ENCODE results near the gene UBE2E3. TPM values are rescaled to one million over a fixed set of nuclear protein-coding genes. Genes with fewer than 3 reads are reported as not detected.

The UBE2E3 gene
- total and polyA plus RNA-seq, 2 of the 4 experiments (the other 2 are of a cell fraction): 106 to 114 TPM

DNA sequence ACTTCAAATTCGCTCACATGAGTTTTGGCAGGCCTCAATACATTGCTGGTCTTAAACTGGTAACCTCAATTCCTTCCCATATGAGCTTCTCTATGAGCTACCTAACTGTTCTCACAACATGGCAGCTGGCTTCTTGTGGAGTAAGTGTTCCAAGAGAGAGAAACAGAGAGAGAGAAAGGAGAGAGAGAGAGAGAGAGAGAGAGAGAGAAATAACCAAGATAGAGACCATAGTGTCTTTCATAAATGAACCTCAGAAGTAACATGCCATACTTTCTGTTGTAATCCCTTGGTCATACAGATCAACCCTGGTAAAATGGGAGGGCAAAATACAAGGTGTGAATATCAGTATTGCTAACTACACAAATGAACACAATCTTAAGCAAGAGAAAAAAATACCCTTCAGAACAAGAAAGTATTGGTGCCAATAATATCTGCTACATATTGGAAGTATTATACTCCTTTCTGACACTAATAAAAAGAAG, 33.2 kb upstream of the UBE2E3 start:
- dilution Hi-C loops (cut with HindIII; ENCODE audit: low sequenced_read_pairs, unreplicated experiment): no loop called here

More for the DNA sequence above, 33.2 kb upstream of the UBE2E3 start:
- no peak overlapping the region for H2BK20ac ChIP-seq (ENCODE audit: low read depth, low read length)
- no peak overlapping the region for H3K4me3 ChIP-seq (ENCODE audit: insufficient read depth, low read depth, low read length)
- no TSS peak for BruUV-seq (replicated peaks)
- no peak overlapping the region for H3K27ac ChIP-seq (ENCODE audit: insufficient read depth, low read length)
- H3K9me1 ChIP-seq (ENCODE audit: insufficient read depth, low read length): no peaks in the 10 kb centered on the region
- no peak overlapping the region for H4K5ac ChIP-seq (ENCODE audit: low read depth, low read length)
- H3K4me2 ChIP-seq (ENCODE audit: low read depth, low read length): no peak overlapping the region
- H4K20me1 ChIP-seq (ENCODE audit: insufficient read depth, low read length): no peaks in the 10 kb centered on the region
- in situ Hi-C loops (cut with MboI; ENCODE audit: low sequenced_read_pairs): no loop called here
- no peaks in the 10 kb centered on the region for H3K27me3 ChIP-seq (ENCODE audit: control insufficient read depth, insufficient read depth, low read length)
- WGBS, 2 experiments (ENCODE audit: extremely low coverage in 2 of 2, insufficient read length in 1 of 2): no CpG with 5 or more reads among the region's 1 CpG
- no peaks in the 10 kb centered on the region for H3K79me1 ChIP-seq (ENCODE audit: low read depth in 1 of 2, low read length in 2 of 2)
- DNase-seq (no peak), ATAC-seq (ENCODE audit: low read depth) (no peak)
- no peak overlapping the region for H3K23ac ChIP-seq (ENCODE audit: low read depth, low read length)
- no peak overlapping the region for H4K91ac ChIP-seq (ENCODE audit: insufficient read depth, low read depth, low read length)
- POLR2A ChIA-PET (ENCODE audit: unreplicated experiment): no interaction called here
- TF ChIP-seq MAFK (IDR thresholded peaks at IDR 0.05; ENCODE audit: low read depth, low read length): no peak
- TF ChIP-seq USF2 (IDR thresholded peaks at IDR 0.05; ENCODE audit: low read depth, low read length): no peak
- TF ChIP-seq, protein P1, sequence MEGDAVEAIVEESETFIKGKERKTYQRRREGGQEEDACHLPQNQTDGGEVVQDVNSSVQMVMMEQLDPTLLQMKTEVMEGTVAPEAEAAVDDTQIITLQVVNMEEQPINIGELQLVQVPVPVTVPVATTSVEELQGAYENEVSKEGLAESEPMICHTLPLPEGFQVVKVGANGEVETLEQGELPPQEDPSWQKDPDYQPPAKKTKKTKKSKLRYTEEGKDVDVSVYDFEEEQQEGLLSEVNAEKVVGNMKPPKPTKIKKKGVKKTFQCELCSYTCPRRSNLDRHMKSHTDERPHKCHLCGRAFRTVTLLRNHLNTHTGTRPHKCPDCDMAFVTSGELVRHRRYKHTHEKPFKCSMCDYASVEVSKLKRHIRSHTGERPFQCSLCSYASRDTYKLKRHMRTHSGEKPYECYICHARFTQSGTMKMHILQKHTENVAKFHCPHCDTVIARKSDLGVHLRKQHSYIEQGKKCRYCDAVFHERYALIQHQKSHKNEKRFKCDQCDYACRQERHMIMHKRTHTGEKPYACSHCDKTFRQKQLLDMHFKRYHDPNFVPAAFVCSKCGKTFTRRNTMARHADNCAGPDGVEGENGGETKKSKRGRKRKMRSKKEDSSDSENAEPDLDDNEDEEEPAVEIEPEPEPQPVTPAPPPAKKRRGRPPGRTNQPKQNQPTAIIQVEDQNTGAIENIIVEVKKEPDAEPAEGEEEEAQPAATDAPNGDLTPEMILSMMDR (conservative IDR thresholded peaks at IDR 0.05; ENCODE audit: low read depth, low read length): no peak
- no peak for TF ChIP-seq BHLHE40 (IDR thresholded peaks at IDR 0.05; ENCODE audit: low read depth, low read length)
- TF ChIP-seq CEBPB (IDR thresholded peaks at IDR 0.05; ENCODE audit: low read depth, low read length): no peak
- TF ChIP-seq, protein P2, sequence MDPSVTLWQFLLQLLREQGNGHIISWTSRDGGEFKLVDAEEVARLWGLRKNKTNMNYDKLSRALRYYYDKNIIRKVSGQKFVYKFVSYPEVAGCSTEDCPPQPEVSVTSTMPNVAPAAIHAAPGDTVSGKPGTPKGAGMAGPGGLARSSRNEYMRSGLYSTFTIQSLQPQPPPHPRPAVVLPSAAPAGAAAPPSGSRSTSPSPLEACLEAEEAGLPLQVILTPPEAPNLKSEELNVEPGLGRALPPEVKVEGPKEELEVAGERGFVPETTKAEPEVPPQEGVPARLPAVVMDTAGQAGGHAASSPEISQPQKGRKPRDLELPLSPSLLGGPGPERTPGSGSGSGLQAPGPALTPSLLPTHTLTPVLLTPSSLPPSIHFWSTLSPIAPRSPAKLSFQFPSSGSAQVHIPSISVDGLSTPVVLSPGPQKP (IDR thresholded peaks at IDR 0.05; ENCODE audit: borderline replicate concordance, low read depth, low read length): no peak
- TF ChIP-seq RAD21 (IDR thresholded peaks at IDR 0.05; ENCODE audit: low read length): no peak
- TF ChIP-seq MXI1 (IDR thresholded peaks at IDR 0.05; ENCODE audit: borderline replicate concordance, low read depth, low read length): no peak
- no peak for TF ChIP-seq RFX5 (IDR thresholded peaks at IDR 0.05; ENCODE audit: low read depth, low read length)
- no peak for TF ChIP-seq FOS (IDR thresholded peaks at IDR 0.05; ENCODE audit: low read depth, low read length)
- no peak for TF ChIP-seq MAZ (IDR thresholded peaks at IDR 0.05; ENCODE audit: borderline replicate concordance, low read depth, low read length)
- no peak for TF ChIP-seq RCOR1 (IDR thresholded peaks at IDR 0.05; ENCODE audit: insufficient replicate concordance, low read length)
- no peaks in the 10 kb centered on the region for H3K9me3 ChIP-seq (ENCODE audit: control insufficient read depth, insufficient read depth, low read length)
- no peak overlapping the region for H3K56ac ChIP-seq (ENCODE audit: extremely low read depth, insufficient read depth, low read length)
- no peaks in the 10 kb centered on the region for H3K4me1 ChIP-seq (ENCODE audit: control insufficient read depth, insufficient read depth, low read length)
- CTCF ChIA-PET: no interaction called here
- no peak overlapping the region for H2AK5ac ChIP-seq (ENCODE audit: low read depth, low read length)
- intact Hi-C loops (cut with micrococcal nuclease): no loop called here
- no peak overlapping the region for H2BK120ac ChIP-seq (ENCODE audit: low read depth, low read length)
- H2AK9ac ChIP-seq (replicated peaks; ENCODE audit: low read depth, low read length, poor library complexity): no peak overlapping the region
- H3K18ac ChIP-seq (ENCODE audit: low read depth, low read length): no peak overlapping the region
- H4K8ac ChIP-seq (ENCODE audit: low read depth in 2 of 2, low read length in 2 of 2): no peak overlapping the region
- no peak overlapping the region for H2BK15ac ChIP-seq (ENCODE audit: low read depth, low read length)
- H3K9ac ChIP-seq (ENCODE audit: low read depth, low read length): no peak overlapping the region
- no peak overlapping the region for H3K4ac ChIP-seq (ENCODE audit: low read depth, low read length)
- H2AFZ ChIP-seq (replicated peaks; ENCODE audit: low read length, poor library complexity): no peak overlapping the region
- H2BK5ac ChIP-seq (ENCODE audit: low read depth, low read length, poor library complexity, severe bottlenecking): no peak overlapping the region
- H3K36me3 ChIP-seq (ENCODE audit: control insufficient read depth, insufficient read depth, low read length): no peaks in the 10 kb centered on the region
- no peak overlapping the region for H3K14ac ChIP-seq (replicated peaks; ENCODE audit: low read depth, low read length)
